C4-2B (cell line): ENCODE results near the gene HAUS3.

Experiments used
- CTCF ChIP-seq: fragments of 450-650 bp; conservative IDR thresholded peaks from 2 replicates; pipeline ENCODE4 v1.5.1; 2017; ENCODE audit warnings: mild to moderate bottlenecking
- ZFX ChIP-seq: fragments of 450-650 bp; IDR thresholded peaks from 2 replicates; pipeline ENCODE4 v1.6.1; 2017

- TF ChIP-seq CTCF (no peak), ZFX (no peak)
Measured at GRCh38 chr4:2236944-2237666, 4.8 kb downstream of the HAUS3 start.
